Trophoblast cell (in vitro differentiated cells and primary cell): Measurements from ENCODE around the gene BBIP1.

Source experiments
- DNase-seq, 2 donors: peaks; one replicate each; pipeline ENCODE4 v3.0.0-alpha.2; 2016
- H2AFZ ChIP-seq: 2 replicates; pipeline ENCODE4 v1.6.1; 2013; ENCODE audit warnings: low read length, moderate library complexity, mild to moderate bottlenecking; ENCODE audit not compliant: insufficient read depth, poor library complexity
- H2AK5ac ChIP-seq: 2 replicates; pipeline ENCODE4 v1.6.1; 2013; ENCODE audit warnings: mild to moderate bottlenecking, low read length
- H2BK120ac ChIP-seq: 2 replicates; pipeline ENCODE4 v1.6.1; 2013; ENCODE audit warnings: low read length, mild to moderate bottlenecking, moderate library complexity; ENCODE audit not compliant: insufficient read depth, poor library complexity
- H2BK12ac ChIP-seq: 2 replicates; pipeline ENCODE4 v1.6.1; 2013; ENCODE audit warnings: mild to moderate bottlenecking, low read length, moderate library complexity
- H2BK5ac ChIP-seq: 2 replicates; pipeline ENCODE4 v1.6.1; 2013; ENCODE audit warnings: low read length, low read depth, moderate library complexity, mild to moderate bottlenecking; ENCODE audit not compliant: poor library complexity
- H3K14ac ChIP-seq: 2 replicates; pipeline ENCODE4 v1.6.1; 2013; ENCODE audit warnings: mild to moderate bottlenecking, low read length
- H3K18ac ChIP-seq: 2 replicates; pipeline ENCODE4 v1.6.1; 2013; ENCODE audit warnings: mild to moderate bottlenecking, low read length
- H3K23ac ChIP-seq: 2 replicates; pipeline ENCODE4 v1.6.1; 2013; ENCODE audit warnings: low read length
- H3K27ac ChIP-seq: 2 replicates; pipeline ENCODE4 v1.5.1; 2013; ENCODE audit warnings: low read depth, mild to moderate bottlenecking, inconsistent platforms, low read length, moderate library complexity
- H3K27me3 ChIP-seq: 2 replicates; pipeline ENCODE4 v1.6.1; 2013; ENCODE audit warnings: inconsistent platforms, mild to moderate bottlenecking, low read length, moderate library complexity; ENCODE audit not compliant: insufficient read depth
- H3K36me3 ChIP-seq, 2 experiments: 1 replicate in 1 of 2; 2 replicates in 1 of 2; pipeline ENCODE4 v1.6.1; 2013; ENCODE audit warnings: low read length in 2 of 2, mild to moderate bottlenecking in 2 of 2, moderate library complexity in 1 of 2; ENCODE audit not compliant: insufficient read depth in 2 of 2, control insufficient read depth in 1 of 2
- H3K4ac ChIP-seq: 2 replicates; pipeline ENCODE4 v1.6.1; 2013; ENCODE audit warnings: low read depth, mild to moderate bottlenecking, low read length, moderate library complexity
- H3K4me1 ChIP-seq, 2 experiments: 1 replicate in 1 of 2; 2 replicates in 1 of 2; pipeline ENCODE4 v1.6.1; 2013; ENCODE audit warnings: low read length in 2 of 2, mild to moderate bottlenecking in 2 of 2, moderate library complexity in 1 of 2; ENCODE audit not compliant: insufficient read depth in 2 of 2, control insufficient read depth in 1 of 2
- H3K4me2 ChIP-seq: 2 replicates; pipeline ENCODE4 v1.6.1; 2013; ENCODE audit warnings: inconsistent platforms, mild to moderate bottlenecking, low read length, moderate library complexity
- H3K4me3 ChIP-seq: 2 replicates; pipeline ENCODE4 v1.5.1; 2013; ENCODE audit warnings: mild to moderate bottlenecking, low read depth, low read length, inconsistent platforms
- H3K79me1 ChIP-seq: one replicate; pipeline ENCODE4 v1.6.1; 2013; ENCODE audit warnings: low read length
- H3K79me2 ChIP-seq: 2 replicates; pipeline ENCODE4 v1.6.1; 2013; ENCODE audit warnings: low read length, mild to moderate bottlenecking; ENCODE audit not compliant: control insufficient read depth, insufficient read depth, poor library complexity
- H3K9ac ChIP-seq: 2 replicates; pipeline ENCODE4 v1.6.1; 2013; ENCODE audit warnings: mild to moderate bottlenecking, low read length
- H3K9me3 ChIP-seq: 2 replicates; pipeline ENCODE4 v1.6.1; 2013; ENCODE audit warnings: low read depth, mild to moderate bottlenecking, control low read depth, inconsistent platforms, low read length; ENCODE audit not compliant: insufficient read depth
- H4K12ac ChIP-seq: 2 replicates; pipeline ENCODE4 v1.6.1; 2013; ENCODE audit warnings: low read depth, mild to moderate bottlenecking, low read length, moderate library complexity
- H4K8ac ChIP-seq: 2 replicates; pipeline ENCODE4 v1.6.1; 2013; ENCODE audit warnings: low read depth, mild to moderate bottlenecking, low read length, moderate library complexity
- H4K91ac ChIP-seq: one replicate; pipeline ENCODE4 v1.6.1; 2013; ENCODE audit warnings: low read depth, mild to moderate bottlenecking, low read length, moderate library complexity
- WGBS: extraction: QIAGEN DNeasy Blood & Tissue Kit; methylation state at CpG from one replicate; pipeline ENCODE4 v1.1.7; 2013; ENCODE audit warnings: missing lambda C conversion rate; ENCODE audit not compliant: insufficient read length, insufficient coverage; ENCODE audit errors: extremely low coverage; 5-methylcytosine and 5-hydroxymethylcytosine counted together

The BBIP1 gene

DNA sequence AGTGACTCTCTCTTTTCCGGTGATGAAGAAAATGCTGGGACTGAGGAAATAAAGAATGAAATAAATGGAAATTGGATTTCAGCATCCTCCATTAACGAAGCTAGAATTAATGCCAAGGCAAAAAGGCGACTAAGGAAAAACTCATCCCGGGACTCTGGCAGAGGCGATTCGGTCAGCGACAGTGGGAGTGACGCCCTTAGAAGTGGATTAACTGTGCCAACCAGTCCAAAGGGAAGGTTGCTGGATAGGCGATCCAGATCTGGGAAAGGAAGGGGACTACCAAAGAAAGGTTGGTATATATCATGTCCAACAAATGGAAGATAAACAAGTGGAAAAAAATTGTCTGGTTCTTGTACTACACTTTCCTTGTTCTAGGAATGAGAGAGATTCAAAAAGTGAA, 37.7 kb downstream of the BBIP1 start:
- Histone ChIP-seq H3K9ac (no peak overlapping the region), H3K27ac (no peak overlapping the region), H3K4me2 (no peak overlapping the region), H4K91ac (no peak overlapping the region), H3K9me3 (no peaks in the 10 kb centered on the region), H4K12ac (no peak overlapping the region), H3K23ac (no peak overlapping the region), H3K79me1 (no peaks in the 10 kb centered on the region), H3K79me2 (no peaks in the 10 kb centered on the region), H2BK120ac (no peak overlapping the region), H3K4ac (no peak overlapping the region), H3K18ac (no peak overlapping the region), H2AK5ac (no peak overlapping the region), H3K27me3 (no peaks in the 10 kb centered on the region), H3K4me3 (no peak overlapping the region), H2BK12ac (no peak overlapping the region), H3K36me3 (peaks cover 2 to 12% of the 10 kb centered on the region in 2 experiments), H2AFZ (no peak overlapping the region), H3K14ac (no peak overlapping the region), H3K4me1 (no peaks in the 10 kb centered on the region), H2BK5ac (no peak overlapping the region), H4K8ac (no peak overlapping the region)
- DNase-seq, result peak in 1 of 2 donors; percentile 19
- no CpG with 5 or more reads among the region's 9 CpGs for WGBS

DNA sequence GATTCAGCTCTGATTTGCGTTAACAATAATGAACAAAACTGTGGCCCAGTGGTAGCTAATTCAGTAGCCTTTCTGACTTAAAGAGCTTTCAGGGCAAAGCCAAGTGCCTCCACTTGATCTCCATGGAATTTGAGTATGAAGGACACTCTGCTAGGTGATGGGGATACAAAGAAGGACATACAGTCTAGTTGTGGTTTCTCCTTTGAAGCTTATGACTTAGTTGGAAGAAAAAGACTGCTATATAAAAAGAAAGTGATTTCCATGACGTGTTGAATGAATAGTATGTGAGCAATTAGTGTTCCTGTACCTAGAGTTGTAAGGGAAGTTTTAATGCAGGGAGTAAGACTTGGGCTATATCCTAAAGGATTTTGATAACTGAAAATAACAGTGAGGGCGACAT, 39.0 kb downstream of the BBIP1 start:
- WGBS, result no CpG with 5 or more reads among the region's 3 CpGs

DNA sequence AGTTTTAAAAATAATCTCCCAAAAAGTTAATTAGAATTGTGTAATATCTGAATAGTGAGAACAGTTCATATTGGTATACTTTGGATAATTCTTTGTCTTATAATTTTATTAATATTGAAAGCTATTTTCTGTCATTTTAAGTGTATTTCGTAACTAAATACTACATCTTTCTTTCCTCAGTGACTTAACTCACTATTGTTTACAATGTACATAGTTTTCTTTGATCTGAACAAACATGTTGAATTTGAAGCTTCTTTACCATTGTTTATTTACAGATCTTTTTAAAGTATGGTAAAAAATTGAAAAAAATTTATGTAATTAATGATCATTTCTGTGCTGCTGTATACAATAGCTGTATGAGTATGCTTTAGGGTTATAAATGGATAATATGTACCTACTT, 42.2 kb downstream of the BBIP1 start:
- no peak overlapping the region for H3K18ac ChIP-seq
- H3K36me3 ChIP-seq, result peaks cover 2 to 4% of the 10 kb centered on the region in 2 experiments
- H2BK5ac ChIP-seq, result no peak overlapping the region
- no peak overlapping the region for H3K27ac ChIP-seq
- H3K9ac ChIP-seq, result no peak overlapping the region
- peaks cover 6% of the 10 kb centered on the region for H3K79me1 ChIP-seq
- no peak overlapping the region for H4K91ac ChIP-seq
- H2AK5ac ChIP-seq, result no peak overlapping the region
- H4K12ac ChIP-seq, result no peak overlapping the region
- no peak overlapping the region for H4K8ac ChIP-seq
- no peaks in the 10 kb centered on the region for H3K27me3 ChIP-seq
- H3K14ac ChIP-seq, result no peak overlapping the region
- no peaks in the 10 kb centered on the region for H3K4me1 ChIP-seq
- H3K4me2 ChIP-seq, result no peak overlapping the region
- no peaks in the 10 kb centered on the region for H3K79me2 ChIP-seq
- no peak for DNase-seq
- H2BK120ac ChIP-seq, result no peak overlapping the region
- H3K9me3 ChIP-seq, result no peaks in the 10 kb centered on the region
- no peak overlapping the region for H3K4me3 ChIP-seq
- WGBS, result no CpG with 5 or more reads among the region's 1 CpG
- no peak overlapping the region for H3K23ac ChIP-seq
- no peak overlapping the region for H2AFZ ChIP-seq
- H3K4ac ChIP-seq, result no peak overlapping the region
- H2BK12ac ChIP-seq, result no peak overlapping the region

More for the DNA sequence above, 39.0 kb downstream of the BBIP1 start:
- H3K4me3 ChIP-seq, result no peak overlapping the region
- peaks cover 2 to 12% of the 10 kb centered on the region in 2 experiments for H3K36me3 ChIP-seq
- H3K4me1 ChIP-seq, result no peaks in the 10 kb centered on the region
- H2BK5ac ChIP-seq, result no peak overlapping the region
- no peak overlapping the region for H4K91ac ChIP-seq
- H2AK5ac ChIP-seq, result no peak overlapping the region
- H3K27ac ChIP-seq, result no peak overlapping the region
- no peak overlapping the region for H4K8ac ChIP-seq
- H3K18ac ChIP-seq, result no peak overlapping the region
- no peaks in the 10 kb centered on the region for H3K27me3 ChIP-seq
- no peak overlapping the region for H2BK120ac ChIP-seq
- H3K79me1 ChIP-seq, result no peaks in the 10 kb centered on the region
- H3K4me2 ChIP-seq, result no peak overlapping the region
- H3K9ac ChIP-seq, result no peak overlapping the region
- no peak for DNase-seq
- no peak overlapping the region for H3K4ac ChIP-seq
- H3K14ac ChIP-seq, result no peak overlapping the region
- H3K9me3 ChIP-seq, result no peaks in the 10 kb centered on the region
- no peak overlapping the region for H3K23ac ChIP-seq
- H4K12ac ChIP-seq, result no peak overlapping the region
- no peak overlapping the region for H2AFZ ChIP-seq
- H2BK12ac ChIP-seq, result no peak overlapping the region
- no peaks in the 10 kb centered on the region for H3K79me2 ChIP-seq

DNA sequence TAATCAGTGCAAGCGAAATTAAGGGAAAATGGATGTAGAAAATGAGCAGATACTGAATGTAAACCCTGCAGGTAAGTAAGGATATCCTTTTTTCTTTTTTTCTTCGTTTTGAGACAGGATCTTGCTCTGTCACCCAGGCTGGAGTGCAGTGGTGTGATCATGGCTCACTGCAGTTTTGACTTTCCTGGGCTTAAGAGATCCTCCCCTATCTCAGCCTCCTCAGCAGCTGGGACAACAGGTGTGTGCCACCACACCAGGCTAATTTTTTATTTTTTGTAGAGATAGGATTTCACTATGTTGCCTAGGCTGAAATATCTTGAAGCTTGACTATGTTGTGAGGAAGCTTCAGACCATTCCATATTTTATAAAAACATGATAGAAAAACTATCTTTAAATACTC, 43.0 kb downstream of the BBIP1 start:
- H4K91ac ChIP-seq, result no peak overlapping the region
- no peak overlapping the region for H3K9ac ChIP-seq
- H3K27me3 ChIP-seq, result no peaks in the 10 kb centered on the region
- H3K79me1 ChIP-seq, result peaks cover 10% of the 10 kb centered on the region
- H3K4me2 ChIP-seq, result no peak overlapping the region
- no peak overlapping the region for H2BK120ac ChIP-seq
- H2AFZ ChIP-seq, result no peak overlapping the region
- no peak overlapping the region for H2AK5ac ChIP-seq
- no CpG with 5 or more reads among the region's 2 CpGs for WGBS
- H3K36me3 ChIP-seq, result peaks cover 0 to 2% of the 10 kb centered on the region in 2 experiments
- no peak overlapping the region for H3K18ac ChIP-seq
- H4K8ac ChIP-seq, result no peak overlapping the region
- H2BK5ac ChIP-seq, result no peak overlapping the region
- peaks cover 4% of the 10 kb centered on the region in 2 experiments for H3K4me1 ChIP-seq
- no peak overlapping the region for H3K4ac ChIP-seq
- DNase-seq, result no peak
- peaks cover 2% of the 10 kb centered on the region for H3K79me2 ChIP-seq
- H3K9me3 ChIP-seq, result no peaks in the 10 kb centered on the region
- no peak overlapping the region for H2BK12ac ChIP-seq
- no peak overlapping the region for H3K14ac ChIP-seq
- H4K12ac ChIP-seq, result peak overlapping the region; percentile 54
- H3K4me3 ChIP-seq, result no peak overlapping the region
- H3K23ac ChIP-seq, result no peak overlapping the region
- H3K27ac ChIP-seq, result no peak overlapping the region
